Prostate gland (tissue), 2 donors: ENCODE results near the gene THBS1.

Source experiments
- CTCF ChIP-seq, 4 experiments: fragments of 200-600 bp in 2 of 4; fragments of 450-650 bp in 2 of 4; sonication (generic) in 2 of 4; IDR thresholded peaks; 1 replicate in 3 of 4; 2 replicates in 1 of 4; pipeline ENCODE4 v1.5.1; 2016 to 2019; ENCODE audit warnings: antibody characterized with exemption in 4 of 4, mild to moderate bottlenecking in 2 of 4, moderate library complexity in 2 of 4
- POLR2A ChIP-seq: fragments of 450-650 bp; IDR thresholded peaks from one replicate; pipeline ENCODE4 v1.6.1; 2016; ENCODE audit warnings: antibody characterized with exemption, mild to moderate bottlenecking
- POLR2AphosphoS5 ChIP-seq: sonication (generic); formaldehyde crosslinking; IDR thresholded peaks from one replicate; pipeline ENCODE4 v1.6.1; 2017; ENCODE audit warnings: antibody characterized with exemption

DNA sequence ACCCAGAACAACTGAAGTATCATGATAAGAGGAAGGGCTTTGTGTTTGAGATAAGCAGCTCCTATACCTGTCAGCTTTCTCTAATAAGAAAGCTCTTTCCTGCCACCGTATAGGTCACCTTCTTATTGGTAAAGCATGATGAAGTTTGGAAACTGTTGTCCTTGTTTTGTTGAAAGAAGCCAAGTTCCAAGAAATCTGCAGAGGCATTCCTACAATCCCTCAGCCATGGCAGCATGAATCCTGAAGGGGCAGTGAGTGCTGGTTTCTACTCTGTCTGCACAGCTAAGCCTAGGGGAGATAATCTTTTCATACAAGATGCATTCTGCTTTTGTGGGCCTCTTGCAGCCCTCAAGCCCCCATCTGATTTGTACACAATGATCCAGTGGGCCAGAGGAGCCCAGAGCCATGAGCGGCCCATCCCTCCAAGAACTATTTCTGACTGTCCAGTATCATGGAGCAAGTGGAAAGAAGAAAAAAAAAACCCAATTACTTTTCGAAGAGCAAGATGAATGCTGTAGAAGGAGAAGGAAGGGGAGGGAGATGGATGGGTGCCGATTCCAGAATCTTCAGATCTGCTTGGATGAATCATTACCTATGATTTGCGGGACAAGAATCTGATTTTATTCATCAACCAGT lies 1.9 kb upstream of the THBS1 start:
- TF ChIP-seq CTCF (IDR thresholded peaks at IDR 0.05) (no peak), POLR2A (no peak), POLR2AphosphoS5 (no peak)
